Measurements from ENCODE around the gene DNAL1.

DNAL1 gene

DNA sequence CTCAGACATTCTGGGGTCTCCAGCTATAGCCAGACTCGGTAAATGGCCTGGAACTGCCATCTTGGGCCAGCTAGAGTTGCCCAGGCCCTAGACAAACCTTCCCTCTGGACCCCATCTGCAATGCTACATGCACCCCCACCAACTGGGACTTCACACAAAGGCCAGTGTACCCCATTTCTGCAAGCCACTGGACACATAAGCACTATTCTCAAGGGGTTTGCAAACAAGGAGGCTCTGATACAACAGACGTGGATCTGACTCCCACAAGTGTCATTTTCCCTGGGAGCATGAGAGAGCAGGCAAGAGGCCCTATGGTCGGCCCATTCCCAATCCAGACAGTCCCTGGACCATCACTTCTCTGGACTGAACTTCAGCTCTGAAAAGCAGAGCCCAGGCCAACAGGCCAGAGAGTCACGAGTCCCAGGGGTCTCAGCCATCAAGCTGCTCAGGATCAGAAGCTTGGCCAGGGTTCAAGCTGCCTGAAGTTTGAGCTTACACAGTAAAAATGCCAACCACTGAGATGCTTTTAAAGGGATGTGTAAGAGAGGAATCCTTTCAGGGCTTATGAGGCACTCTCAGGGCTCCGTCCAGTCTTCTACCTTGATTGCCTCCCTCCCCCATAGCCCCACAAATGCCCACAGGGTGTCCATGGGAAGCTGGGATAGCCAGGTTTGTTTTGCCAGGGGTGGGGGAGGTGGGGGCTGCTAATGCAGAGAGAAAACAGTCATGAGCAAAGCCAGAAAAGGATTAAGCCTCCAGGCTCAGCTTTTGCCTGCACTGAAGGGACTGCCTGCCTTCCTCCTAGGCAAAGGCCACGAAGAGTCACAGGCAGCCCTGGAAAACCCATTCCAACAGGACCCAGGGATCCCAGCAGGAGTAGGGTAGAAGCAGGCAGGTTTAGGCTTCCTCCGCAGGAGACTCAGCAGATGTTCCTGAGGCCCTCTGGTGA is 101.1 kb downstream of the DNAL1 start:
- no peak for DNase-seq

DNA sequence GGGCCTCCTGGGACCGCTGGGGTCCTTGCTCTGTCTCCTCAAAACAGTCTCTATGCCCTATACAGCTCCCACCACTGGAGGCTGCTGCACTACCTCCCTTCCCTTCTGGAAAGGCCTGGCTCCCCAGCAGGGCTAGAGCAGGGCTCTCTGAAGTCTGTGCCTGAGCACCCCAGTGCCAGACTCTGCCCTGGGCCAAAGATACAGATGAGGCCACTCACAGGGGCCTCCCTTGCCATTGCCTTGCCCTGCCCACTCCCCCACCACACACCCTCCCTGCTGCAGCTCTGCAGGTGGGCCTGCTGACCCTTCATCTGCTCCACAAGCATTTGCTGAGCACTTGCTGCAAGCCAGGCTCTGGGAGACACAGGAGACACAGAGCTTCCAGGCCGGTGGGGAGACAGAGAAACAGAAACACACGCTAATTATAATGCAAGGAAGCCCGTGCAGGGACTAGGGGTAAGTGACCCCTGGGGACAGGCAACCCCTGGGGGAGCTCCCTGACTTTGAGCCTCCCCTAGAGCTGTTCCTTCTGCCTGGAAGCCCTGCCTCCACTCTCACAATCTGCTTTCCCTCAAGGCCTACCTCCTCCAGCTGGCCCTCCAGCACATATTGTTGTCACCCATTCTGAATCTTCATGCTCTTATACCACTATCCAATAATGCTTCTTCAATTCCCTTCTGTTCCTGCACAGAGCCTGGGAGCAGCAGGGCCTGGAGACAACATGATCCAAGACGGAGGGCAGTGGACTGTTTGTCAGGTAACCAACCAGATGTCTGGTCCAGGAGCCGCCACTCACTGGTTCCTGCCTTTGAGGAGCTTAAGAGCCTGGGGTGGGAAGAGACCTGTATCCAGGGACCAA is 102.0 kb downstream of the DNAL1 start:
- no peak for DNase-seq

DNA sequence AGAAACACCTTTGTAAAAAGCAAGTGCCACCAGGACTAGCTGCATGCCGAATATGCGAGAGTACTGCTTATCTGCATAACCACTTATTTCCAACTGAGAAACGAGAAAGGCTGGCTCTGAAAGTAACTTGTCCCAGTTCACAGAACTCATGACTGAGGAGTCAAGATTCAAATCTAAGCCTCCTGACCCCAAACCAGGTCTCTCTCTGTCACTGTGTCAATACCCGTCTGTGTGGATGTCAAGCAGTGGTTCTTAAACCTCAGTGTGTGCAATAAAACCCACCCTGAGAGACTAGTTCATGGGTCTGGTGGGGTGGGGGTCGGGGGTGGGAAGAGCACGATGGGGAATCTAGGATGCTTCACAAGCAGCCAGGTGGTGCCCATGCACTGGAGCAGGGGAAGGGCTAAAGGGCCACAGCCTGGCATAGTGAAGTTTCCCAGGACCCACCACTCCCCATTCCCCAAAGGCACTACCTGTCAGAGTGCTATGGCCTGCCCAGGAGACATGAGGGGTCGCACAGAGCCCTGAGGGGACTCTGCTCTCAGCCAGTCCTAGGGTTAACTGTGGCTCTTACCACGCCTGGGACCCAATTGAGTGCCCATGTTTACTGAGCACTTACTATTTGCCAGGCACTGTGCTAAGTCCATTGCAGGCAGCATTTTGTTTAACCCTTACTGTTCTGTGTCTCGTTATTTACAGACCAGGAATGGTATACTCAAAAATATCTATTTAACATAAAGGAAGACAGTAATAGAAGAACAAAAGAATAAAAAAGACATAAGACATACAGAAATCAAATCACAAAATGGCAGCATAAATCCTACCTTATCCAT is 102.8 kb downstream of the DNAL1 start:
- no peak for DNase-seq

- no peak for DNase-seq
These were observed 104.1 kb downstream of the DNAL1 start for GRCh38 chr14:73748858-73749357.

- no peak for DNase-seq
These were observed 105.1 kb downstream of the DNAL1 start for GRCh38 chr14:73749706-73750530.

DNA sequence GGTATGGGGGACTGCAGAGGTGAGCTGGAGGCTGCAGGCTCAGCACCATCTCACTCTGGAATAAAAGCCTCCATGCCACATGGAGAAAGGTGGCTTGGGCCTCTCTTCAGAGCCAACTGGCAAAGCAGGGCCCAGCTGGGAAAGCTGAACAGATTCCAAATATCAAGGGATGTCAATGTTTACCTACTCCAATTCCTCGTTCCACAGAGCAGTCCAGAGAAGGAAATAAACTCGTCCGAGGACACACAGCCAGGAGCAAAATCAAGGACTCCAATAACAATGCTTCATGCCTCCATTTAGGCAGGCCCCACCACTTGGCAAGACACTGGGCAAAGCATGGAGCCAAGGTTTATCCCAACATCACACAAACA is 105.7 kb downstream of the DNAL1 start:
- DNase-seq: no peak

GRCh38 chr14:73751157-73751691 is 106.4 kb downstream of the DNAL1 start:
- no peak for DNase-seq

GRCh38 chr14:73752297-73752992 is 107.7 kb downstream of the DNAL1 start:
- no peak for DNase-seq
